ENCODE results near the gene NSDHL.
"Not testable (repeated sequence)": the region's sequence is repeated elsewhere in the genome, so short reads cannot be mapped to it uniquely, and the experiment has no call there.

The NSDHL gene

GRCh38 chrX:152830312-152831305 lies at the start of gene NSDHL, which contains the start of gene CETN2:
Gene NSDHL, plus strand, starts transcription at chrX:152831063. Its CDS starts 15,262 bp downstream, at chrX:152846325.
Gene CETN2, minus strand, starts transcription at chrX:152830757. Its CDS starts 47 bp downstream, at chrX:152830710.
- peak; percentile 93 for DNase-seq (ENCODE audit: low spot score)

DNA sequence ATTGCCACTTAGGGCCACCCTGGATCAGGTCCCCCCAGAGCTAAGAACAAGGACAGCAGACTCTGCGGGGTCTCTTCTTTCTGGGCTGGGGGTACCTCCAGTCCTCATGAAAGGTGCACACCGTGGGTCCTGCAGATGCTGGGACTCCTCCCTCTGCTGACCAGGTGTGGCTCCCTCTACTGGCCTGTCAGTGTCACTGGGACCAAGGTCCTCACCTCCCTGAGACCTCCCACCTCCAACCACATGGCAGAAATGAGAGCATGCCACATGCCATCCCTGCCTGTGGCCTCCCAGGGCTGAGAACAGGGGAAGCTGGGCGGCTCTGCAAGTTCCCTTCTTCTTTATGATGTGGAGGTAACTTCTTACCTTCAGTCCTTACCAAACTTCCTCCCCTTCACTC lies 43.8 kb upstream of the NSDHL start:
- not testable (repeated sequence) for DNase-seq (ENCODE audit: low spot score)

GRCh38 chrX:152798945-152799344 lies 31.9 kb upstream of the NSDHL start:
- no peak for DNase-seq (ENCODE audit: low spot score)

GRCh38 chrX:152806035-152806434 lies 24.8 kb upstream of the NSDHL start:
- no peak for DNase-seq (ENCODE audit: low spot score)

- no peak for DNase-seq (ENCODE audit: low spot score)
Measured at GRCh38 chrX:152810403-152810802, 20.5 kb upstream of the NSDHL start.

DNA sequence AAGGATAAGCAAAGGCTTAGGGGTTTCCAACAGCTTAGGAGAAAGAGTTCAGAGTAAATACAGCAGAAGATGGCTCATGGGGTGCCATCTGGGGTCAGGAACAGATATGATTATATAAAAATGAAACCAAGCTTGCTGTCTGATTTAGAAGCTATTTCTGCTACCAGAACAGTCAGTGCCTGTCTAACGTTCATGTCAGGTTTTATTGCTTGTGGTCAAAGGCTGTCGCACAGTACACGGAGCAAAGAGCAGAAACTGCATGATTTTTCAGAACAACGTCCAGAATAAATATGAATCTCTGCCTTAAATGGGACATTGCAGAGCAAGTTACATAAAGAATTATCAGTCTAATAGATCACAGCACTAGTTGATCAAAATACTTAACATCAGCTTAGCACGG lies 17.7 kb upstream of the NSDHL start:
- DNase-seq (ENCODE audit: low spot score) = no peak

DNA sequence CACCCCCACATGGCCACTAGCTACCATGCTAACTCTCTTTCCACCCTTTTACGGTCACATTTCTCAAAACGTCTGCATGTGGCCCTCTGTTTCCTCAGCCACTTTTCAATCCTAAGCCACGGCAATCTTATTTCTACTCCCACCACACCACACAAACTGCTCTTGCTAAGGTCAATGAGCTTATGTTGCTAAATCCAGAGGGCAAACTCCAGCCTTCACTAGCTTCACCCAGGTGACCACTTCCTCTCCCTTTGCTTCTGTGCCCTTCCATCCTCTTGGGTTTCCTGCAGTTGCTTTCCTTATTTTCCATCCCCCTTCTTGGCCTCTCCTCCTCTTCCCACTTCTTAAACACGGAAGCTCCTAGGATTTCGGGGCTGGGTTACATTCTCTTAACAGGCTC lies 16.8 kb upstream of the NSDHL start:
- DNase-seq (ENCODE audit: low spot score) = no peak

GRCh38 chrX:152817078-152817764 lies 13.6 kb upstream of the NSDHL start:
- peak; percentile 43 for DNase-seq (ENCODE audit: low spot score)

GRCh38 chrX:152818356-152818755 lies 12.5 kb upstream of the NSDHL start:
- DNase-seq (ENCODE audit: low spot score) = no peak

DNA sequence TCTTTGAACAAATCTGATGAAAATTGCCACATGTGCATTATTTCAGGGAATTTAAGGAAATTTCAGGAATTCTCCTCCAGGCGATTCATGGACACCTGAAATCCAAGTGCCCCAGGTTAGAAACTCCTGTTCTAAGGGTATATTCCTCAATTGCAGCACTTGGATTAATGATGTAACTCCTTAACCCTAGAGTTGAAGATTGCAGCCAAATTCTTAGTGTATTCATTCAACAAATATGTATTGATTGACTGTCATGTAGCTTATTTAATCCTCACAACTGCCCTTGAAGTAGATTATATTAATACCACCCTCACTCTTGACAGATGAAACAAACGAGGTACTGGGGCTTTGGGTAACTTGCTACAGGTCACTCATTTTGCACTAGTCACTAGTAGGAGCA lies 11.6 kb upstream of the NSDHL start:
- DNase-seq (ENCODE audit: low spot score) = no peak

GRCh38 chrX:152819732-152820131 lies 11.1 kb upstream of the NSDHL start:
- DNase-seq (ENCODE audit: low spot score) = no peak

- no peak for DNase-seq (ENCODE audit: low spot score)
Measured at GRCh38 chrX:152821145-152821765, 9.6 kb upstream of the NSDHL start.

DNA sequence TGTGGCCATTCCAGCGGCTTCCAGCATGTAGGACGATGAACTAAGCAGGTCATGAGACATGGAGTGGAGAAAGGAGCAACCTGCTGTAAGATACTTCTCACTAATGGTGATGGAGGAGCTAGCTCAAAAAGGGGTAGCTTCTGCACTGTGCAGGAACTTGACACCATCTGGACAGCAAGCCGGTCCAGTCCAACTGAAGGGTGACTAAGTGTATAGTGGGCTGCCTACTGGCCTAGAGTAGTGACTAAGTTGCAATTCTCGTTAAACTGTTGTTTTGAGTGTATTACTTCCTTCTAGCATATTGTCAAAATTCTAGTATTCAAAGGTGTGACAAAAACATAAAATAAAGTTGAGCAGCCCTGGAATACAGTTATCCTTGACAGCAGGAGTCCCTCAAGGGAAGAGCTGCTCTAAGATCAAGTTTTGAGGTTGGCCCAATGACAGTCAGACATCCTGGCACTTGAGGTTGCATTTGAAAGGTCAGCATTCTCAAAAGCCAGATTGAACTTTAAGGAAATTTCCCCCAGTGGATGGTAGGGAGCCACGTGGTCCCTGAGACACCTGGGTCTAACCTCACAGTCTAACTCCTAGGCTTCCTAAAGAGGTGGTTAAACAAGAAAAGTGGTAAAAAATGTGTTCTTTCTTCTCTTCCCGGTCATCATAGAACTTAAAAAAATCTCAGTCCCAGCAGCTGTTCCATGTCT lies 8.3 kb upstream of the NSDHL start:
- no peak for DNase-seq (ENCODE audit: low spot score)

DNA sequence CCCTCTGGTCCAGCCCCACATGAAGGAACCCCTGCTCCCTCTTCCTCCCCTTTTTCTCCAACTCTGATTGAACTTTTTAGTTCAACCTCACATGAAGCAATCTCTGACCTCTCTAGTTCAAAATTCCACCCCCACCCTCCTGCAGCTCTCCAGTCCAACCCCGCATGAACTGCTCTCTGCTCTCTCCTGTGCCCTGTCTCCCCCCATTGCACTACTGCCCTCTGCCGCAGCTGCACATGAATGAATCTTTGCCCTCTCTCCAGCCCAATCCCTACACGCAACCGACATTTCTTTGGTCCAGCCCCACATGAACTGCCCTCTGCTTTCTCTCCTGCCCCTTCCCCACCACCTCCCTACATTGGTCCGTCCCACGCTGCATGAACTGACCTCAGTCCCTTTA lies 7.2 kb upstream of the NSDHL start:
- no peak for DNase-seq (ENCODE audit: low spot score)

DNA sequence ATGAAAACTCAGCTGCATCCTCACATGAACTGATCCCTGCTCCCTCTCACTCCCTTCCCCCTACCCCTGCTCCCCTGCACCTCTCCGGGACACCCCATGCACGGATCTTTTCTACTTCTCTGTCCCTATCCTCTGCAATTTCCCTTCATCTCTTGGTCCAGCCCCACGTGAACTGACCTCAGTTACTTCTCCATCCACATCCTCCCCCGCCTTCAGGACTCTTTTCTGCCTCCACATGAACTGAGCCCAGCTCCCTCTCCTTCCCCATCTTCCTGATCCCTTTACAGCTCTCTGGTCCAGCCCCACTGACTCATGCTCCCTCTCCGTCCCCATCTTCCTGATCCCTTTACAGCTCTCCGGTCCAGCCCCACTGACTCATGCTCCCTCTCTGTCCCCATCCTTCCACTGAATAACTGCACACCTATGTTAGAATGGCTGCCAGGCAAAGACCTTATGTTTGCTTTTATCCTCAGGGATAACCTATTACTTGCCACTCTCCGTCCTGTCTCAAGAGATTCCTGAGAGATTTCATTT lies 6.0 kb upstream of the NSDHL start:
- DNase-seq (ENCODE audit: low spot score) = no peak

DNA sequence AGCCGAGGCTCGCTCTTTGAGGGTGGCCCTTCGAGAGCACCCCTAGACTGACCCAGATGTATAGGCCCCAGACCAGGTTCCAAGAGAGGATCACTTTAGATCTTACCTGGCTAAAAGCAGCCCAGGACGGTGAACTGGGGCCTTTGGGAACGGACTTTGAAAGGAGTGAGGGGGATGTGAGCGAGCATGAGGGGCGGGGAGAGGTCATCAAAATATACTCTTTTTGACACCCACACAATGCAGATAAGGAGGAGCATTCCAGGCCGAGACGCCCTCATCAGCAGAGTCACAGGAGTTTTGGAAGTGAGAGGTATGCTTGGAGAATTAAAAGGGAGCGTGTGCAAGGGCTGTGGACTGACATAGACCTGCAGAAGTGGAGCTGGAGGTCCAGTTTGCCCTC lies 528 bp downstream of the NSDHL start:
- DNase-seq (ENCODE audit: low spot score) = no peak

DNA sequence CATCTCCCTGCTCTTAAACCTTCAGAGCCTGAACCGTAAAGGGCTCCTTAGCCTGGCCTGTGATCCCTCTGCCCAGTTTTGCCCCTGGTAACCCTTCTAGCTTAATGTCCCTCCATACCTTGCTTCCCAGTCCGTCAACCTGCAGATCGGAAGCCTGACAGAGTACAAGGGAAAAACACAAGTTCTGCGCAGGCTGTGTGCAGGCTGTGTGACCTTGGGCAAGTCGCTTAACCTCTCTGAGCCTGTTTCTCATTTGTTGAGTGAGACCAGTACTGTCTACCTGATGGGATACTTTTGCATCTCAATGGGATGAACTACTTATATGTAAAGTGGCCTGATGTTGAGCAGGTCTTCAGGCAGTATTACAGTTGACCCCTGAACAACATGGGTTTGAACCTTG lies 1.7 kb downstream of the NSDHL start:
- no peak for DNase-seq (ENCODE audit: low spot score)

DNA sequence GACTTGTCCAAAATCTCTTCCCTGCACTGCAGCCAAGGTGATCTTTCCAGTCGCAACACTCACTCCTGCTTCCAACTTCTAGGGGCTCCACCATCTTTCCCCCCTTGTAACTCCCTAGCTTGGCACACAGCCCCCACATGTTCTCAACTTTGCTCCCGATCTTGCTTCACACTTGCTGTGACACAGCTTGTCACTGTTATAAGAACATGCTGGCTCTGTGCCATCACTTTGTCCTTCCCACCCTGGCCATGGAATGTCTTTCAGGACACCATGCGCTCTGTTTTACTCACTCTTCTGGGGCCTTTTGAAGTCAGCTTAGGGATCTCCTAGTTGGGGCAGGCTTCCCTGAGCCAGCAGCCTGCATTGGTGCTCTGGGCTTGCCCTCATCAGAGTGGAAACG lies 2.5 kb downstream of the NSDHL start:
- DNase-seq (ENCODE audit: low spot score) = no peak

DNA sequence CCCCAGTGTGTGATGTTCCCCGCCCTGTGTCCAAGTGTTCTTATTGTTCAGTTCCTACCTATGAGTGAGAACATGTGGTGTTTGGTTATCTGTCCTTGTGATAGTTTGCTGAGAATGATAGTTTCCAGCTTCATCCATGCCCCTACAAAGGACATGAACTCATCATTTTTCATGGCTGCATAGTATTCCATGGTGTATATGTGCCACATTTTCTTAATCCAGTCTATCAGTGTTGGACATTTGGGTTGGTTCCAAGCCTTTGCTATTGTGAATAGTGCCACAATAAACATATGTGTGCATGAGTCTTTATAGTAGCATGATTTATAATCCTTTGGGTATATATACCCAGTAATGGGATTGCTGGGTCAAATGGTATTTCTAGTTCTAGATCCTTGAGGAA lies 4.6 kb downstream of the NSDHL start:
- not testable (repeated sequence) for DNase-seq (ENCODE audit: low spot score)

DNA sequence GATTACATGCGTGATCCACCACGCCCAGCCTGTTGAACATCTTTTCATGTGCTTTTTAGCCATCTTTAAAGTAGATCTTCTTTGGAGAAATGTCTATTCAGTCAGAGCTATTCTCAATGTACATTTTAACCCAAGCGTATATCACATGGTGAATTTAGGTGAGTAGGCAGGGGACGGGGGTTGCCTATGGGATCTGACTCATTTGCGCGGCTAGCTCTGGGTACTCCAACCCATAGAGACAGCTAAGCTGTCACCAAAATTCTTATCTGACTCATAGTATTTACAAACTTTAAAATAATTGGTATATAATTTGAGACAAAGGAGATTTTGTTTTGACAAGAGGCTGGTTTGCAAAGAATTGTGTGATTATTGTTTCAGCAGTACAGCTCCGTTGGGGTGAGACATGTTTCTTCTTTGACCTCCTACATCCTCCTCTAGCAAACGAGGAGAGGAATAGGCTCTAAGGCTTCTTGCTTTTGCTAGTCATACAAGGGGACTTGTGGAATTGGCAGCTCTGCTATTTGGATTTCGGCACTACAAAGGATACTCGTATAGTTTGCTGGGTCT lies 12.0 kb downstream of the NSDHL start:
- DNase-seq (ENCODE audit: low spot score) = no peak

DNA sequence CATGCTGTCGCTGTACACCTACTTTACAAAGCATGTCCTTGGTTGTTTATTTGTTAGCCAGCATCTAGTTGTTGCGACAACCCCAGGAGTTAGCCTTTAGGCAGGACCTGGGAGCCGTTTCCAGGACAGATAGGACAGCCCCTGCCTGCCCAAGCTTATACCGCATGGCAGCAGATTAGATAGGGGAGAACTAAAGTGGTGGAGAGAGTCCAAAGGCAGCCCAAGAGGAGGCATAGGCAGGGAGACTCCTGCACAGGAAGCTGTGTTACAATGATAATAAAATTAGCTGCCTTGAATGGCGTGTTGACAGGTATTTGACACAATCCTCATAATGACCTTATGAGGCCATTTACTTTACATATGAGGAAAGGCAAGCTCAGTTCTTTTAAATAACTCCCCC lies 13.0 kb downstream of the NSDHL start:
- DNase-seq (ENCODE audit: low spot score) = no peak

Data from pons (tissue), 1 donor.